Measurements from ENCODE around the gene VSIG2.

VSIG2 gene

DNA sequence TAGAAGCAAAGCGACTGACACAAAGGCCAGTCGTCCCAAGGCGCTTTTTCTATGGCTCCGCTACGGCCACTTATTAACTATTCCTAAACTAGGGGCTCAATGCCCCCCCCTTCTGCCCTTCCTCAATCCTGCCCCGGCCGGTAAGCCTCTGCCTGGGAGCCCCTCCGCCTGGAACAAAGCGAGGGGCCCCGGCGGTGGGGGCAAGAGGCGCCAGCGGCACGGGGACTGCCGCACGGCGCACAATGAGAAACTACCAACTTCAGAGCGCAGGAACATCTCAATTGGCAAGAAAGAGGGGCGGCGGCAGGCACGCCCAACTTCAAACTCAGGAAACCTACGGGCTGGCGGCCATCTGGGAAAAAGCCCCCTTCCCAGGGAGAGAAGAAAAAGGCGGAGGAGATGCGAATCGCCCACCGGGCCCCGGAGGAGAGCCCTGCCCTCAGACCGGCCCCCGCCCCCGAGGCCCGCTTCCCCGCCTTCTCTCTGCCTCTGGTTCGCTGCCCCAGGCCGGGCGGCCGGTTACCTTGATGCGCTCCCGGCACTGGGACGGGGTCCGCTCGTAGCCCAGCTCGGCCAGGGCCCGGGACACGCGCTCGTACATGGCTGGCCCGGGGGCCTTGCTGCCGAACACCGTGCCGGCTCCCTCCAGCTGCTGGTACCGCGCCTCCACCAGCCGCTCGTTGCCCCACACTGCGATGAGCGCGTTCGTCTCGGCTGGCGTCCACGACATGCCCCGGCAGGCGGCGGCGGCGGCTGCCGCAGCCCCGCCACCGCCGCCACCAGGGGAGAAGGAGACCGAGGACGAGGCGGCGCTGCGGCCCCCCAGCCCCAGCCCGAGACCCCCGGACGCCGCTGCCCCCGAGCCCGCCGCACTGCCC lies 47.5 kb upstream of the VSIG2 start:
- H2AFZ ChIP-seq (ENCODE audit: low read depth, low read length), result no peak overlapping the region
- H3K79me2 ChIP-seq (ENCODE audit: low read length), result peaks cover 52% of the 10 kb centered on the region
- peak overlapping the region; percentile 97 for H3K4me2 ChIP-seq (ENCODE audit: low read length)
- peaks cover 23% of the 10 kb centered on the region for H3K4me1 ChIP-seq (ENCODE audit: low read length)
- H3K36me3 ChIP-seq (replicated peaks; ENCODE audit: low read depth, low read length), result no peaks in the 10 kb centered on the region
- no peak for TF ChIP-seq EZH2phosphoT487 (IDR thresholded peaks at IDR 0.05; ENCODE audit: low read depth)
- TF ChIP-seq, protein P1, sequence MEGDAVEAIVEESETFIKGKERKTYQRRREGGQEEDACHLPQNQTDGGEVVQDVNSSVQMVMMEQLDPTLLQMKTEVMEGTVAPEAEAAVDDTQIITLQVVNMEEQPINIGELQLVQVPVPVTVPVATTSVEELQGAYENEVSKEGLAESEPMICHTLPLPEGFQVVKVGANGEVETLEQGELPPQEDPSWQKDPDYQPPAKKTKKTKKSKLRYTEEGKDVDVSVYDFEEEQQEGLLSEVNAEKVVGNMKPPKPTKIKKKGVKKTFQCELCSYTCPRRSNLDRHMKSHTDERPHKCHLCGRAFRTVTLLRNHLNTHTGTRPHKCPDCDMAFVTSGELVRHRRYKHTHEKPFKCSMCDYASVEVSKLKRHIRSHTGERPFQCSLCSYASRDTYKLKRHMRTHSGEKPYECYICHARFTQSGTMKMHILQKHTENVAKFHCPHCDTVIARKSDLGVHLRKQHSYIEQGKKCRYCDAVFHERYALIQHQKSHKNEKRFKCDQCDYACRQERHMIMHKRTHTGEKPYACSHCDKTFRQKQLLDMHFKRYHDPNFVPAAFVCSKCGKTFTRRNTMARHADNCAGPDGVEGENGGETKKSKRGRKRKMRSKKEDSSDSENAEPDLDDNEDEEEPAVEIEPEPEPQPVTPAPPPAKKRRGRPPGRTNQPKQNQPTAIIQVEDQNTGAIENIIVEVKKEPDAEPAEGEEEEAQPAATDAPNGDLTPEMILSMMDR (IDR thresholded peaks at IDR 0.05; ENCODE audit: low read depth, low read length), result no peak
- no peaks in the 10 kb centered on the region for H3K9me3 ChIP-seq (ENCODE audit: insufficient read depth, low read length)
- H3K27me3 ChIP-seq (ENCODE audit: low read depth, low read length), result no peaks in the 10 kb centered on the region
- H3K9ac ChIP-seq (ENCODE audit: low read length), result peak overlapping the region; percentile 86
- peak overlapping the region; percentile 86 for H3K4me3 ChIP-seq (ENCODE audit: low read length)
- H3K27ac ChIP-seq (ENCODE audit: low read length), result peak overlapping the region; percentile 69
- H4K20me1 ChIP-seq (ENCODE audit: insufficient read depth, low read length), result no peaks in the 10 kb centered on the region; the same call in 1 of the 2 replicates

DNA sequence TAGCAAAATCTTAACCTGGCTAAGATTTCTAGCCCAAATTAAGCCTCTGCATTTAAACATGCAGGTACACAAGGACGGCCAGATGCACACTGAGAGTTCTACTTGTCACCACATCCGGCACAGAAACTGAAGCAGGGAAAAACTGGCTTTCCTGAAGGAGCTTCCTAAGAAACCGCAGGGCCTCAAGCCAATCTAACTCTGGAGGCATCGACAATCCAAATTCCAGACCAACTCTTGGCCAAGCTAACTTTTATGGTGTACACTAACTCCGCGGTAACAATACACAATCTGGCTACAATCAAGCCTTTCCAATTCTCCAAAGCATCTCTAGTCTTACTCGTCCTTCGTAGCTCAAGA lies 46.9 kb upstream of the VSIG2 start:
- peaks cover 55% of the 10 kb centered on the region for H3K79me2 ChIP-seq (ENCODE audit: low read length)

DNA sequence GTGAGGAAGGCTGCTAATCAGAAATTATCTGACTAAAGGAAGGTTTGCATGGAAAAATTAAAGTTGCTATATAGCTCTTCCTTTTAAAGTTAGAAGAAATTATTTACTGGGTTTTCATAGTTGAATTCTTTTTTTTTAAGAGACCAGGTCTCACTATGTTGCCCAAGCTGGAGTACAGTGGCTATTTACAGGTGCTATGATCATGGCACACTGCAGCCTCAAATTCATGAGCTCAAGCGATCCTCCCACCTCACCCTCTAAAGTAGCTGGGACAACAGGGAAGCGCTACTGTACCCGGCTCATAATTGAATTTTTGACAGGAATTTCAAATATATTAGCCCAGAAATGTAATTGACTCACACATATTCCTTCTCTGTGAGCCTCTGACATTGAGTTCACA lies 44.3 kb upstream of the VSIG2 start:
- H4K20me1 ChIP-seq (ENCODE audit: insufficient read depth, low read length), result peaks cover 20% of the 10 kb centered on the region
- no peak overlapping the region for H3K4me3 ChIP-seq (ENCODE audit: low read length)
- H3K27ac ChIP-seq (ENCODE audit: low read length), result no peak overlapping the region
- H3K9me3 ChIP-seq (ENCODE audit: insufficient read depth, low read length), result no peaks in the 10 kb centered on the region
- H3K27me3 ChIP-seq (ENCODE audit: low read depth, low read length), result no peaks in the 10 kb centered on the region
- no peak overlapping the region for H3K9ac ChIP-seq (ENCODE audit: low read length)
- no peaks in the 10 kb centered on the region for H3K36me3 ChIP-seq (replicated peaks; ENCODE audit: low read depth, low read length)
- H3K4me1 ChIP-seq (ENCODE audit: low read length), result peaks cover 23% of the 10 kb centered on the region
- H3K79me2 ChIP-seq (ENCODE audit: low read length), result peaks cover 76% of the 10 kb centered on the region
- TF ChIP-seq EZH2phosphoT487 (IDR thresholded peaks at IDR 0.05; ENCODE audit: low read depth), result no peak
- TF ChIP-seq, protein P1 (IDR thresholded peaks at IDR 0.05; ENCODE audit: low read depth, low read length), result no peak
- H2AFZ ChIP-seq (ENCODE audit: low read depth, low read length), result no peak overlapping the region
- peak overlapping the region; percentile 3; the same call in 1 of the 2 replicates for H3K4me2 ChIP-seq (ENCODE audit: low read length)

More for the DNA sequence above, 46.9 kb upstream of the VSIG2 start:
- H3K27ac ChIP-seq (ENCODE audit: low read length), result no peak overlapping the region
- no peaks in the 10 kb centered on the region for H3K9me3 ChIP-seq (ENCODE audit: insufficient read depth, low read length)
- no peaks in the 10 kb centered on the region for H3K27me3 ChIP-seq (ENCODE audit: low read depth, low read length)
- peak overlapping the region; percentile 97 for H3K4me2 ChIP-seq (ENCODE audit: low read length)
- no peak overlapping the region for H2AFZ ChIP-seq (ENCODE audit: low read depth, low read length)
- H3K4me1 ChIP-seq (ENCODE audit: low read length), result peaks cover 23% of the 10 kb centered on the region
- peak overlapping the region; percentile 86 for H3K9ac ChIP-seq (ENCODE audit: low read length)
- H4K20me1 ChIP-seq (ENCODE audit: insufficient read depth, low read length), result no peaks in the 10 kb centered on the region; the same call in 1 of the 2 replicates
- no peaks in the 10 kb centered on the region for H3K36me3 ChIP-seq (replicated peaks; ENCODE audit: low read depth, low read length)
- TF ChIP-seq, protein P1 (IDR thresholded peaks at IDR 0.05; ENCODE audit: low read depth, low read length), result no peak
- TF ChIP-seq EZH2phosphoT487 (IDR thresholded peaks at IDR 0.05; ENCODE audit: low read depth), result no peak
- H3K4me3 ChIP-seq (ENCODE audit: low read length), result peak overlapping the region; percentile 86

- no peaks in the 10 kb centered on the region for H3K36me3 ChIP-seq (replicated peaks; ENCODE audit: low read depth, low read length)
- H3K4me2 ChIP-seq (ENCODE audit: low read length), result no peak overlapping the region
- no peak overlapping the region for H3K9ac ChIP-seq (ENCODE audit: low read length)
- peaks cover 84% of the 10 kb centered on the region for H3K79me2 ChIP-seq (ENCODE audit: low read length)
- no peak overlapping the region for H3K4me3 ChIP-seq (ENCODE audit: low read length)
- H3K9me3 ChIP-seq (ENCODE audit: insufficient read depth, low read length), result no peaks in the 10 kb centered on the region
- H4K20me1 ChIP-seq (ENCODE audit: insufficient read depth, low read length), result peaks cover 23% of the 10 kb centered on the region
- no peak overlapping the region for H3K27ac ChIP-seq (ENCODE audit: low read length)
- TF ChIP-seq EZH2phosphoT487 (IDR thresholded peaks at IDR 0.05; ENCODE audit: low read depth), result no peak
- TF ChIP-seq, protein P1 (IDR thresholded peaks at IDR 0.05; ENCODE audit: low read depth, low read length), result peak; percentile 73
- no peak overlapping the region for H2AFZ ChIP-seq (ENCODE audit: low read depth, low read length)
- no peaks in the 10 kb centered on the region for H3K27me3 ChIP-seq (ENCODE audit: low read depth, low read length)
- peaks cover 16% of the 10 kb centered on the region for H3K4me1 ChIP-seq (ENCODE audit: low read length)
Measured at GRCh38 chr11:124793466-124794278, 41.6 kb upstream of the VSIG2 start.
